GM18526 (cell line): ENCODE data around the gene GSTM3.

Experiments used
- POLR2A ChIP-seq: IDR thresholded peaks from 3 replicates; pipeline ENCODE4 v1.6.1; 2011; ENCODE audit not compliant: insufficient read length; ENCODE audit errors: extremely low read depth

The GSTM3 gene

GRCh38 chr1:109697066-109697465, 43.8 kb downstream of the GSTM3 start:
- TF ChIP-seq POLR2A, result no peak

- TF ChIP-seq POLR2A, result no peak
These were observed 49.1 kb downstream of the GSTM3 start for GRCh38 chr1:109691759-109692158.

GRCh38 chr1:109689844-109690405, 50.9 kb downstream of the GSTM3 start:
- no peak for TF ChIP-seq POLR2A

GRCh38 chr1:109687641-109688499, 53.0 kb downstream of the GSTM3 start, which contains the start of gene GSTM1:
Gene GSTM1 (plus strand): TSS chr1:109687817. CDS start chr1:109687874, 57 bp downstream.
- no peak for TF ChIP-seq POLR2A
